Esophagus muscularis mucosa (tissue), 4 donors: Measurements from ENCODE around the gene GPRIN2. TPM values are rescaled to one million over a fixed set of nuclear protein-coding genes. Genes with fewer than 3 reads are reported as not detected.

Experiments used
- DNase-seq: peaks from one replicate; pipeline ENCODE4 v3.0.0-alpha.2; 2017; ENCODE audit errors: extremely low spot score
- H3K27ac ChIP-seq, 4 donors: fragments of 200-600 bp; sonication (generic); replicated peaks in 1 of 4; 1 replicate in 3 of 4; 2 replicates in 1 of 4; pipeline ENCODE4 v1.5.1; 2016 to 2019; ENCODE audit warnings: mild to moderate bottlenecking in 1 of 4
- H3K27me3 ChIP-seq, 4 donors: fragments of 200-600 bp; sonication (generic); one replicate each; pipeline versions ENCODE4 v1.5.1 to v1.6.0; 2016 to 2019
- H3K36me3 ChIP-seq, 4 donors: fragments of 200-600 bp; sonication (generic); one replicate each; pipeline ENCODE4 v1.5.1; 2016 to 2019
- H3K4me1 ChIP-seq, 4 donors: fragments of 200-600 bp; sonication (generic); one replicate each; pipeline ENCODE4 v1.5.1; 2016 to 2019
- H3K4me3 ChIP-seq, 4 donors: fragments of 200-600 bp; sonication (generic); 1 replicate in 2 of 4; 2 replicates in 2 of 4; pipeline ENCODE4 v1.5.1; 2016 to 2019; ENCODE audit warnings: mild to moderate bottlenecking in 4 of 4, moderate library complexity in 1 of 4
- H3K9me3 ChIP-seq, 4 donors: fragments of 200-600 bp; sonication (generic); 1 replicate in 3 of 4; 2 replicates in 1 of 4; pipeline ENCODE4 v1.5.1; 2016 to 2019
- EP300 ChIP-seq: sonication (generic); formaldehyde crosslinking; IDR thresholded peaks from one replicate; pipeline ENCODE4 v1.6.1; 2017; ENCODE audit warnings: antibody characterized with exemption
- POLR2A ChIP-seq: fragments of 450-650 bp; IDR thresholded peaks from one replicate; pipeline ENCODE4 v1.6.1; 2017; ENCODE audit warnings: antibody characterized with exemption, moderate library complexity, mild to moderate bottlenecking, low read depth
- POLR2AphosphoS5 ChIP-seq, 2 donors: sonication (generic); formaldehyde crosslinking; IDR thresholded peaks; one replicate each; pipeline ENCODE4 v1.6.1; 2017; ENCODE audit warnings: antibody characterized with exemption in 2 of 2
- WGBS: methylation state at CpG from one replicate; pipeline ENCODE4 v1.1.5; 2018; 5-methylcytosine and 5-hydroxymethylcytosine counted together
- intact Hi-C: fragments of 100-400 bp; cut with DNase I; formaldehyde crosslinking; loops from one replicate; pipeline ENCODE4 v1.15.1; 2023
- total RNA-seq, 4 donors: library from RNA; depleted of rRNA; stranded (reverse); fragments of >200 nt; gene quantifications; one replicate each; pipeline versions ENCODE4 v1.1.0 to v1.2.1, GENCODE V29; 2016
- TF ChIP-seq, protein P1 (sequence below), 3 experiments: fragments of 200-600 bp in 2 of 3; fragments of 450-650 bp in 1 of 3; sonication (generic) in 2 of 3; IDR thresholded peaks; one replicate each; pipeline ENCODE4 v1.5.1; 2017 to 2019; ENCODE audit warnings: antibody characterized with exemption in 3 of 3, mild to moderate bottlenecking in 2 of 3, moderate library complexity in 1 of 3

Gene GPRIN2
- total RNA-seq, 4 donors from 2014 or later, result 1.3 to 2.2 TPM; not detected in 2

DNA sequence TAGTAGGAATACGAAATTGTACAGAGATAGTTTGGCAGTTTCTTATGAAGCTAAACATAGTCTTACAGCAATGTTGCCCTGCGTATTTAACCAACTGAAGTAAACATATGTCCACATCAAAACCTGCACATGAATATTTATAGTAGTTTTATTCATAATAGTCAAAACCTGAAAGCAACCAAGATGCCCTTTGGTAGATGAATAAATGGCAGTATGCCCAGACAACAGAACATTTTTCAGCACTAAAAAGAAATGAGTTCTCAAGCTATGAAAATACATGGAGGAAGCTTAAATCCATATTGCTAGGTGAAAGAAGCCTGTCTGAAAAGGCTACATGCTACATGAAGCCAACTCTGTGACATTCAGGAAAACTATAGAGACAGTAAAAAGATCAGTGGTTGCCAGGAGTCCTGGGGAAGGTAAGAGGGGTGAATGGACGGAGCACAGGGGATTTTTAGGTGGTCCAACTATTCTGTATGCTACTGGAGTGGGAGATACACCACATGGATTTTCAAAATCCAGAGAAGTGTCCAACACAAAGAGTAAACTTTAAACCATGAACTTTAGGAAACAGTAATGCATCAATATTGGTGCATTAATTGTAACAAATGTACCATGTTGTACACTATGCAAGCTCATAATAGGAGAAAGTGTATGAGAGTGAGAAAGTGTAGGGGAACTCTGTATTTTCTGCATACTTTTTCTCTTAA, 17.6 kb downstream of the GPRIN2 start:
- intact Hi-C loops, result no loop called here
- WGBS, result 60% methylated on average over 3 of the region's 3 CpGs
- no peak for DNase-seq
- Histone ChIP-seq H3K36me3 (no peaks in the 10 kb centered on the region), H3K4me3 (no peak overlapping the region), H3K4me1 (peaks cover 6 to 36% (median 28%) of the 10 kb centered on the region in 4 donors), H3K27me3 (peaks cover 0 to 19% (median 0%) of the 10 kb centered on the region in 4 donors), H3K9me3 (no peaks in the 10 kb centered on the region), H3K27ac (peak overlapping the region in 2 of 4 donors; percentile 2 to 77)
- TF ChIP-seq EP300, result no peak
- TF ChIP-seq, protein P1, sequence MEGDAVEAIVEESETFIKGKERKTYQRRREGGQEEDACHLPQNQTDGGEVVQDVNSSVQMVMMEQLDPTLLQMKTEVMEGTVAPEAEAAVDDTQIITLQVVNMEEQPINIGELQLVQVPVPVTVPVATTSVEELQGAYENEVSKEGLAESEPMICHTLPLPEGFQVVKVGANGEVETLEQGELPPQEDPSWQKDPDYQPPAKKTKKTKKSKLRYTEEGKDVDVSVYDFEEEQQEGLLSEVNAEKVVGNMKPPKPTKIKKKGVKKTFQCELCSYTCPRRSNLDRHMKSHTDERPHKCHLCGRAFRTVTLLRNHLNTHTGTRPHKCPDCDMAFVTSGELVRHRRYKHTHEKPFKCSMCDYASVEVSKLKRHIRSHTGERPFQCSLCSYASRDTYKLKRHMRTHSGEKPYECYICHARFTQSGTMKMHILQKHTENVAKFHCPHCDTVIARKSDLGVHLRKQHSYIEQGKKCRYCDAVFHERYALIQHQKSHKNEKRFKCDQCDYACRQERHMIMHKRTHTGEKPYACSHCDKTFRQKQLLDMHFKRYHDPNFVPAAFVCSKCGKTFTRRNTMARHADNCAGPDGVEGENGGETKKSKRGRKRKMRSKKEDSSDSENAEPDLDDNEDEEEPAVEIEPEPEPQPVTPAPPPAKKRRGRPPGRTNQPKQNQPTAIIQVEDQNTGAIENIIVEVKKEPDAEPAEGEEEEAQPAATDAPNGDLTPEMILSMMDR (IDR thresholded peaks at IDR 0.05), result no peak
- no peak for TF ChIP-seq POLR2A
- TF ChIP-seq POLR2AphosphoS5 (IDR thresholded peaks at IDR 0.05), result no peak

DNA sequence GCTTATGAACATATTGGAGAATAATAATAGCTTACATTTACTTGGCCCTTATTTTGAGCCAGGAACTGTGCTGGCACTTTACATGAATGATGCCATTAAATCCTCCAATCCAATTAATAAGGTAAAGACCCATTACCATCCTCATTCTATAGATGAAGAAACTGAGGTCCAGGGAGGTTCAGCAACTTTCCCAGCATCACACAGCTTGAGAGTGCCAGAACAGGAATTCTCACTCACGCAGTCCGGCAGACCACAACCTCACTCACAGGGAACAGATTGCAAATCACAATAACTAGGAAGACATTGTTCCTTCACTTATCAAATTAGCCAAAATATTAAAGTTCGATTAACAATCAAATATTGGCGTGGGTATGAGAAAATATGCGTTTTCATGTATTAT, 18.3 kb downstream of the GPRIN2 start:
- intact Hi-C loops, result no loop called here
- Histone ChIP-seq H3K27ac (peak overlapping the region in 1 of 4 donors; percentile 2), H3K27me3 (peaks cover 0 to 19% (median 0%) of the 10 kb centered on the region in 4 donors), H3K9me3 (no peaks in the 10 kb centered on the region), H3K4me1 (peaks cover 6 to 36% (median 28%) of the 10 kb centered on the region in 4 donors), H3K4me3 (no peak overlapping the region), H3K36me3 (no peaks in the 10 kb centered on the region)
- TF ChIP-seq EP300 (no peak), POLR2AphosphoS5 (IDR thresholded peaks at IDR 0.05) (no peak), POLR2A (no peak)
- TF ChIP-seq, protein P1 (IDR thresholded peaks at IDR 0.05), result no peak
- WGBS, result 95% methylated on average over 5 of the region's 5 CpGs
- DNase-seq, result no peak

DNA sequence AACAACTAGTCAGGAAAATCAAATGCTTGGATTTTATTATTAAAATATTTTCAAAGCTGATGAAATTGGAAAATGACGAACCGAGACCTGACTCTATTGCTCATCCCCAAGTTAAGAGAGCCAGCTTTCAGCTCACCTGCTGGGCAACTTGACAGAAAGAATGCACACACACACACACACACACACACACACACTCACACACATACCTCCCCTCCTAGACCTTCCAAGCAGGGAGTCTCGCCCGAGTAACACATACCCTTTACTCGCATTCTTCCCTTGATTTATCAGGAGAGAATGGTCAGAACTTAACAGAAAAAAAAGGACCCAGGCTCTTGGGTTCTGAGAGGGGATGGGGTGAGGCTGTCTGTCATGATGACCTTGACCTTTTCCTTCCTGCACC, 19.1 kb downstream of the GPRIN2 start:
- WGBS, result 84% methylated on average over 5 of the region's 5 CpGs
- TF ChIP-seq, protein P1 (IDR thresholded peaks at IDR 0.05), result no peak
- TF ChIP-seq POLR2A, result no peak
- TF ChIP-seq EP300, result no peak
- no peak for TF ChIP-seq POLR2AphosphoS5 (IDR thresholded peaks at IDR 0.05)
- H3K4me3 ChIP-seq, result no peak overlapping the region
- H3K27me3 ChIP-seq, result peaks cover 0 to 19% (median 0%) of the 10 kb centered on the region in 4 donors
- no peak for DNase-seq
- no peaks in the 10 kb centered on the region for H3K9me3 ChIP-seq
- intact Hi-C loops, result no loop called here
- no peak overlapping the region for H3K27ac ChIP-seq
- H3K4me1 ChIP-seq, result peaks cover 6 to 36% (median 28%) of the 10 kb centered on the region in 4 donors
- H3K36me3 ChIP-seq, result no peaks in the 10 kb centered on the region

GRCh38 chr10:46536781-46537180, 19.7 kb downstream of the GPRIN2 start:
- Histone ChIP-seq H3K4me1 (peaks cover 6 to 34% (median 28%) of the 10 kb centered on the region in 4 donors), H3K4me3 (no peak overlapping the region), H3K36me3 (no peaks in the 10 kb centered on the region), H3K27me3 (peaks cover 0 to 19% (median 0%) of the 10 kb centered on the region in 4 donors), H3K9me3 (no peaks in the 10 kb centered on the region), H3K27ac (no peak overlapping the region)
- DNase-seq, result no peak
- no peak for TF ChIP-seq POLR2A
- no peak for TF ChIP-seq POLR2AphosphoS5 (IDR thresholded peaks at IDR 0.05)
- no peak for TF ChIP-seq EP300
- intact Hi-C loops, result no loop called here
- WGBS, result 89% methylated on average over 5 of the region's 5 CpGs

DNA sequence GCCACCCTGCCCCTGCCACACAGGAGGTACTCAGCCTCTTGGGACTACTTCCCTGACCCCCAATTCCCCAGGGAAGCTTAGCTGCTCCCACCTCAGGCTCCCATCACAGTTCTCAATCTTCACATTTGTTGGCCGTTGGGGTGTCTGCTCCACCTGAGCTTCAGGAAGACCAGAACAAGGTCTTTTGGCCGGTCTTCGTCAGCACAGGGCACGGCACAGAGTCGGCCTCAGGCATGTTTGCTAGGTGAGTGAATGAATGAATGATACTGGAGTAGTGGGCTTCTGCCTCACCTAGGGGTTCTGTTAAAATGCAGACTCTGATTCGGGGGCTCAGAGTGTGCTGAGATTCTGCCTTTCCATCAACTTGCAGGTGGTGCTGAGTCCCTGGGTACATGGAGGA, 20.3 kb downstream of the GPRIN2 start:
- Histone ChIP-seq H3K4me1 (peaks cover 3 to 28% (median 23%) of the 10 kb centered on the region in 4 donors), H3K27ac (no peak overlapping the region), H3K4me3 (no peak overlapping the region), H3K9me3 (no peaks in the 10 kb centered on the region), H3K27me3 (peaks cover 0 to 16% (median 0%) of the 10 kb centered on the region in 4 donors), H3K36me3 (no peaks in the 10 kb centered on the region)
- intact Hi-C loops, result no loop called here
- no peak for DNase-seq
- TF ChIP-seq POLR2A (no peak), POLR2AphosphoS5 (IDR thresholded peaks at IDR 0.05) (no peak), EP300 (no peak)
- TF ChIP-seq, protein P1 (IDR thresholded peaks at IDR 0.05), result no peak
- WGBS, result 89% methylated on average over 6 of the region's 6 CpGs
